Hepatocyte (in vitro differentiated cells): ENCODE results near the gene CNGA3. TPM values are rescaled to one million over a fixed set of nuclear protein-coding genes. Genes with fewer than 3 reads are reported as not detected.

ENCODE experiments used
- DNase-seq: peaks from one replicate; pipeline ENCODE4 v3.0.0-alpha.2; 2016; ENCODE audit warnings: low spot score
- H2AFZ ChIP-seq: fragments of 200-600 bp; sonication (generic); 2 replicates; pipeline ENCODE4 v1.6.0; 2016; ENCODE audit warnings: antibody characterized with exemption, mild to moderate bottlenecking
- H3K27ac ChIP-seq: fragments of 200-600 bp; sonication (generic); 2 replicates; pipeline ENCODE4 v1.5.1; 2016; ENCODE audit warnings: mild to moderate bottlenecking
- H3K27me3 ChIP-seq: fragments of 200-600 bp; sonication (generic); 2 replicates; pipeline ENCODE4 v1.6.1; 2016
- H3K36me3 ChIP-seq: fragments of 200-600 bp; sonication (generic); replicated peaks from 2 replicates; pipeline ENCODE4 v1.5.1; 2016; ENCODE audit warnings: low read depth; ENCODE audit not compliant: insufficient read depth
- H3K4me1 ChIP-seq: fragments of 200-600 bp; sonication (generic); 2 replicates; pipeline ENCODE4 v1.5.1; 2016; ENCODE audit warnings: mild to moderate bottlenecking, moderate library complexity; ENCODE audit not compliant: insufficient read depth
- H3K4me2 ChIP-seq: fragments of 200-600 bp; sonication (generic); 2 replicates; pipeline ENCODE4 v1.6.0; 2016
- H3K4me3 ChIP-seq: fragments of 200-600 bp; sonication (generic); 2 replicates; pipeline ENCODE4 v1.5.1; 2016; ENCODE audit warnings: mild to moderate bottlenecking
- H3K79me2 ChIP-seq: fragments of 200-600 bp; sonication (generic); 2 replicates; pipeline ENCODE4 v1.6.0; 2017; ENCODE audit warnings: mild to moderate bottlenecking
- H3K9me2 ChIP-seq: fragments of 200-600 bp; sonication (generic); replicated peaks from 2 replicates; pipeline ENCODE4 v1.6.0; 2017; ENCODE audit warnings: mild to moderate bottlenecking; ENCODE audit not compliant: insufficient read depth
- H3K9me3 ChIP-seq: fragments of 200-600 bp; sonication (generic); 2 replicates; pipeline ENCODE4 v1.5.1; 2016; ENCODE audit warnings: low read depth, mild to moderate bottlenecking
- H4K20me1 ChIP-seq: fragments of 200-600 bp; sonication (generic); 2 replicates; pipeline ENCODE4 v1.6.0; 2016; ENCODE audit warnings: mild to moderate bottlenecking; ENCODE audit not compliant: insufficient read depth, poor library complexity, severe bottlenecking
- CTCF ChIP-seq: fragments of 200-600 bp; sonication (generic); IDR thresholded peaks from 2 replicates; pipeline ENCODE4 v1.5.1; 2016; ENCODE audit warnings: antibody characterized with exemption, mild to moderate bottlenecking; ENCODE audit not compliant: poor library complexity
- EZH2 ChIP-seq: fragments of 200-600 bp; sonication (generic); IDR thresholded peaks from 2 replicates; pipeline ENCODE4 v1.6.1; 2016; ENCODE audit warnings: antibody characterized with exemption, mild to moderate bottlenecking, borderline replicate concordance
- EZH2phosphoT487 ChIP-seq: fragments of 200-600 bp; sonication (generic); IDR thresholded peaks from one replicate; pipeline ENCODE4 v1.6.1; 2018; ENCODE audit warnings: antibody characterized with exemption, mild to moderate bottlenecking, low read depth, moderate library complexity; ENCODE audit not compliant: unreplicated experiment, severe bottlenecking
- WGBS: methylation state at CpG from one replicate; pipeline ENCODE4 v1.1.6; 2016; ENCODE audit warnings: low lambda C conversion rate; ENCODE audit errors: missing lambda C conversion rate; 5-methylcytosine and 5-hydroxymethylcytosine counted together
- polyA plus RNA-seq: library from polyadenylated mRNA; unstranded; fragments of >200 nt; fragmentation: Nextera tagmentation; extraction: Ambion mirVana; gene quantifications from 2 replicates; pipeline ENCODE4 v1.2.1, GENCODE V29; 2016
- total RNA-seq: library from RNA; depleted of rRNA; stranded (reverse); fragments of >200 nt; gene quantifications from 2 replicates; pipeline ENCODE4 v1.2.3, GENCODE V29; 2014

The CNGA3 gene
- total and polyA plus RNA-seq, 2 experiments from 2014 or later, result 0.13 TPM; not detected in 1

- no peaks in the 10 kb centered on the region for H3K36me3 ChIP-seq
- H2AFZ ChIP-seq, result no peak overlapping the region
- H3K27ac ChIP-seq, result no peak overlapping the region
- H3K9me2 ChIP-seq, result no peaks in the 10 kb centered on the region
- DNase-seq, result no peak
- H3K4me1 ChIP-seq, result no peaks in the 10 kb centered on the region
- no peaks in the 10 kb centered on the region for H4K20me1 ChIP-seq
- no peak overlapping the region for H3K4me3 ChIP-seq
- H3K9me3 ChIP-seq, result no peaks in the 10 kb centered on the region
- H3K4me2 ChIP-seq, result no peak overlapping the region
- 84% methylated on average over 14 of the region's 14 CpGs for WGBS
- H3K79me2 ChIP-seq, result no peaks in the 10 kb centered on the region
- peaks cover 10% of the 10 kb centered on the region for H3K27me3 ChIP-seq
- no peak for TF ChIP-seq CTCF
- no peak for TF ChIP-seq EZH2
- no peak for TF ChIP-seq EZH2phosphoT487
Measured at GRCh38 chr2:98379311-98380202, 33.3 kb downstream of the CNGA3 start.

- DNase-seq, result no peak
- peaks cover 10% of the 10 kb centered on the region for H3K27me3 ChIP-seq
- H2AFZ ChIP-seq, result no peak overlapping the region
- H3K4me2 ChIP-seq, result no peak overlapping the region
- TF ChIP-seq EZH2, result no peak
- no peak for TF ChIP-seq EZH2phosphoT487
- no peak for TF ChIP-seq CTCF
- no peak overlapping the region for H3K27ac ChIP-seq
- H4K20me1 ChIP-seq, result no peaks in the 10 kb centered on the region
- no peaks in the 10 kb centered on the region for H3K36me3 ChIP-seq
- 95% methylated on average over 7 of the region's 7 CpGs for WGBS
- no peak overlapping the region for H3K4me3 ChIP-seq
- no peaks in the 10 kb centered on the region for H3K9me2 ChIP-seq
- no peaks in the 10 kb centered on the region for H3K79me2 ChIP-seq
- H3K9me3 ChIP-seq, result no peaks in the 10 kb centered on the region
- H3K4me1 ChIP-seq, result no peaks in the 10 kb centered on the region
Measured at GRCh38 chr2:98380203-98380535, 33.9 kb downstream of the CNGA3 start.

GRCh38 chr2:98381494-98381893 is 35.2 kb downstream of the CNGA3 start:
- H3K4me1 ChIP-seq, result no peaks in the 10 kb centered on the region
- no peaks in the 10 kb centered on the region for H3K9me3 ChIP-seq
- no peak for TF ChIP-seq EZH2
- no peak for TF ChIP-seq EZH2phosphoT487
- no peak for TF ChIP-seq CTCF
- no peak overlapping the region for H2AFZ ChIP-seq
- no peaks in the 10 kb centered on the region for H3K79me2 ChIP-seq
- H3K27me3 ChIP-seq, result peaks cover 10% of the 10 kb centered on the region
- no peak overlapping the region for H3K4me2 ChIP-seq
- H4K20me1 ChIP-seq, result no peaks in the 10 kb centered on the region
- WGBS, result 74% methylated on average over 8 of the region's 8 CpGs
- no peak overlapping the region for H3K27ac ChIP-seq
- DNase-seq, result no peak
- no peaks in the 10 kb centered on the region for H3K36me3 ChIP-seq
- no peaks in the 10 kb centered on the region for H3K9me2 ChIP-seq
- no peak overlapping the region for H3K4me3 ChIP-seq
